ENCODE measurements around the gene TRPM3.

Gene TRPM3

GRCh38 chr9:70677055-70677735 is 444.2 kb downstream of the TRPM3 start:
- no peaks in the 10 kb centered on the region for H3K27me3 ChIP-seq (ENCODE audit: control insufficient read depth, insufficient read depth, low read length)
- no peak overlapping the region for H3K4me2 ChIP-seq (ENCODE audit: low read length)
- H3K36me3 ChIP-seq (ENCODE audit: control insufficient read depth, insufficient read depth, low read length): no peaks in the 10 kb centered on the region
- H3K4me3 ChIP-seq (ENCODE audit: low read depth, low read length): no peak overlapping the region
- TF ChIP-seq CTCF (IDR thresholded peaks at IDR 0.05): no peak
- H3K27ac ChIP-seq: no peak overlapping the region
- no peaks in the 10 kb centered on the region for H3K9me3 ChIP-seq (ENCODE audit: control insufficient read depth, low read length)
- H3K79me2 ChIP-seq: no peaks in the 10 kb centered on the region
- H2AFZ ChIP-seq: no peak overlapping the region
- no peaks in the 10 kb centered on the region for H3K4me1 ChIP-seq
- no peak overlapping the region for H3K9ac ChIP-seq

- Histone ChIP-seq H3K4me3 (ENCODE audit: low read depth, low read length) (no peak overlapping the region), H3K9me3 (ENCODE audit: control insufficient read depth, low read length) (no peaks in the 10 kb centered on the region), H3K36me3 (ENCODE audit: control insufficient read depth, insufficient read depth, low read length) (no peaks in the 10 kb centered on the region), H3K4me1 (no peaks in the 10 kb centered on the region), H3K9ac (no peak overlapping the region), H3K79me2 (no peaks in the 10 kb centered on the region), H3K4me2 (ENCODE audit: low read length) (no peak overlapping the region), H3K27me3 (ENCODE audit: control insufficient read depth, insufficient read depth, low read length) (no peaks in the 10 kb centered on the region), H3K27ac (no peak overlapping the region), H2AFZ (no peak overlapping the region)
- no peak for TF ChIP-seq CTCF (IDR thresholded peaks at IDR 0.05)
These were observed 445.5 kb downstream of the TRPM3 start for GRCh38 chr9:70675868-70676370.

GRCh38 chr9:70673844-70674243 is 447.6 kb downstream of the TRPM3 start:
- Histone ChIP-seq H3K27me3 (ENCODE audit: control insufficient read depth, insufficient read depth, low read length) (no peaks in the 10 kb centered on the region), H3K36me3 (ENCODE audit: control insufficient read depth, insufficient read depth, low read length) (no peaks in the 10 kb centered on the region), H2AFZ (no peak overlapping the region), H3K4me1 (no peaks in the 10 kb centered on the region), H3K4me3 (ENCODE audit: low read depth, low read length) (no peak overlapping the region), H3K9me3 (ENCODE audit: control insufficient read depth, low read length) (no peaks in the 10 kb centered on the region), H3K27ac (no peak overlapping the region), H3K79me2 (no peaks in the 10 kb centered on the region), H3K4me2 (ENCODE audit: low read length) (no peak overlapping the region), H3K9ac (no peak overlapping the region)
- TF ChIP-seq CTCF (IDR thresholded peaks at IDR 0.05): no peak

- Histone ChIP-seq H3K4me3 (ENCODE audit: low read depth, low read length) (no peak overlapping the region), H3K9ac (no peak overlapping the region), H3K36me3 (ENCODE audit: control insufficient read depth, insufficient read depth, low read length) (no peaks in the 10 kb centered on the region), H3K4me2 (ENCODE audit: low read length) (no peak overlapping the region), H3K27me3 (ENCODE audit: control insufficient read depth, insufficient read depth, low read length) (no peaks in the 10 kb centered on the region), H3K4me1 (no peaks in the 10 kb centered on the region), H3K27ac (no peak overlapping the region), H3K9me3 (ENCODE audit: control insufficient read depth, low read length) (no peaks in the 10 kb centered on the region), H3K79me2 (no peaks in the 10 kb centered on the region), H2AFZ (no peak overlapping the region)
- TF ChIP-seq CTCF (IDR thresholded peaks at IDR 0.05): no peak
These were observed 449.2 kb downstream of the TRPM3 start for GRCh38 chr9:70672161-70672649.

- Histone ChIP-seq H3K27ac (no peak overlapping the region), H3K9me3 (ENCODE audit: control insufficient read depth, low read length) (no peaks in the 10 kb centered on the region), H2AFZ (no peak overlapping the region), H3K4me2 (ENCODE audit: low read length) (no peak overlapping the region), H3K27me3 (ENCODE audit: control insufficient read depth, insufficient read depth, low read length) (no peaks in the 10 kb centered on the region), H3K79me2 (no peaks in the 10 kb centered on the region), H3K36me3 (ENCODE audit: control insufficient read depth, insufficient read depth, low read length) (no peaks in the 10 kb centered on the region), H3K4me3 (ENCODE audit: low read depth, low read length) (no peak overlapping the region), H3K9ac (no peak overlapping the region), H3K4me1 (no peaks in the 10 kb centered on the region)
- no peak for TF ChIP-seq CTCF (IDR thresholded peaks at IDR 0.05)
These were observed 452.7 kb downstream of the TRPM3 start for GRCh38 chr9:70668751-70669150.
